ENCODE results near the gene BTBD6.

BTBD6 gene

DNA sequence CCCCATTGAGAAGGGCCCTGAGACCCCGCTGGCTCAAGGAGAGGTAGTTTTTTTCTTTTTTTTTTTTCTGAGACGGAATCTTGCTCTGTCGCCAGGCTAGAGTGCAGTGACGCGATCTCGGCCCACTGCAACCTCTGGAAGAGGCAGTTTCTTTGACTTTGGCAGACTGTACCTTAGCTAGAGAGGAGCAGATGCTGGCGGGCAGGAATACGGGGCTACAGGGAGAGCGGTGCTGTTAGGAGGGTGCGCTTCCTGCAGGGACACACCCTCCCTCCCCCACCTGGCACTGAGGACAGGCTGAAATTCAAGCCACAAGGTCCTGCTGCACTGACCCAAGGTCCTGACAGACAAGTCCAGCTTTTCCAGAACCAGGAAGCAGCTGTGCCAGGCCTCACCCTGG, 35.0 kb upstream of the BTBD6 start:
- TF ChIP-seq, protein P1, sequence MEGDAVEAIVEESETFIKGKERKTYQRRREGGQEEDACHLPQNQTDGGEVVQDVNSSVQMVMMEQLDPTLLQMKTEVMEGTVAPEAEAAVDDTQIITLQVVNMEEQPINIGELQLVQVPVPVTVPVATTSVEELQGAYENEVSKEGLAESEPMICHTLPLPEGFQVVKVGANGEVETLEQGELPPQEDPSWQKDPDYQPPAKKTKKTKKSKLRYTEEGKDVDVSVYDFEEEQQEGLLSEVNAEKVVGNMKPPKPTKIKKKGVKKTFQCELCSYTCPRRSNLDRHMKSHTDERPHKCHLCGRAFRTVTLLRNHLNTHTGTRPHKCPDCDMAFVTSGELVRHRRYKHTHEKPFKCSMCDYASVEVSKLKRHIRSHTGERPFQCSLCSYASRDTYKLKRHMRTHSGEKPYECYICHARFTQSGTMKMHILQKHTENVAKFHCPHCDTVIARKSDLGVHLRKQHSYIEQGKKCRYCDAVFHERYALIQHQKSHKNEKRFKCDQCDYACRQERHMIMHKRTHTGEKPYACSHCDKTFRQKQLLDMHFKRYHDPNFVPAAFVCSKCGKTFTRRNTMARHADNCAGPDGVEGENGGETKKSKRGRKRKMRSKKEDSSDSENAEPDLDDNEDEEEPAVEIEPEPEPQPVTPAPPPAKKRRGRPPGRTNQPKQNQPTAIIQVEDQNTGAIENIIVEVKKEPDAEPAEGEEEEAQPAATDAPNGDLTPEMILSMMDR (conservative IDR thresholded peaks at IDR 0.05; ENCODE audit: low read depth) = no peak
- CTCF ChIA-PET = interaction anchor here (1.4 kb wide), 1 partner anchor 11 kb away, joined by 5 read pairs; no protein-coding TSS in a partner anchor
- DNase-seq (ENCODE audit: low spot score) = no peak
- POLR2A ChIA-PET (ENCODE audit: low non-redundant PET) = no interaction called here
- H3K27ac ChIP-seq = no peak overlapping the region

DNA sequence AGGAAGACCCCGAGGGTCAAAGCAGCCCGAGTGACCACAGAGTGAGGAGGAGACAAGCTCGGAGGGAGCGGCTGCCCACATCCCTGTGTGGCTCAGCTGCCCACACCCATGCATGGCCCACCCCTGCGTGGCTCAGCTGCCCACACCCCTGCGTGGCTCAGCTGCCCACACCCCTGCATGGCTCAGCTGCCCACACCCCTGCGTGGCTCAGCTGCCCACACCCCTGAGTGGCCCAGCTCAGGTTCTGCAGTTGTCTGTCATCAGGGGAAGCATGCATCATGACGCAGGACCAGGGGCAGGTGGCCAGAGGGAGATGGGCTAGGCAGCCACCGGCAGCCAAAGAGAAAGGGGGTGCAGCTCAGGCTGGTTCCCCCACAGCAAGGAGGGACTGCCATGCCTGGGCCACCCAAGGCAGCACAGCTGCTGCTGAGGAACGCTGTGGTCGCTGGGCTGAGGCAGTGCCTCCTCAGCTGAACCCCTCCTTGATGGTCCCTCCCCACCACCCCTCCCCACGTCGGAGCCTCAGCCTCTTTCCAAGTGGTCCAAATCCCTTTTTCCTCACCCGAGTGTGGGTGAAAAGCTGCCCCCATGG, 33.9 kb upstream of the BTBD6 start:
- POLR2A ChIA-PET (ENCODE audit: low non-redundant PET) = no interaction called here
- no peak overlapping the region for H3K27ac ChIP-seq
- TF ChIP-seq, protein P1 (conservative IDR thresholded peaks at IDR 0.05; ENCODE audit: low read depth) = no peak
- DNase-seq (ENCODE audit: low spot score) = no peak
- CTCF ChIA-PET = interaction anchor here (0.6 to 1.4 kb wide), 2 partner anchors 12 to 129 kb away, joined by 3 to 5 read pairs; no protein-coding TSS in a partner anchor

DNA sequence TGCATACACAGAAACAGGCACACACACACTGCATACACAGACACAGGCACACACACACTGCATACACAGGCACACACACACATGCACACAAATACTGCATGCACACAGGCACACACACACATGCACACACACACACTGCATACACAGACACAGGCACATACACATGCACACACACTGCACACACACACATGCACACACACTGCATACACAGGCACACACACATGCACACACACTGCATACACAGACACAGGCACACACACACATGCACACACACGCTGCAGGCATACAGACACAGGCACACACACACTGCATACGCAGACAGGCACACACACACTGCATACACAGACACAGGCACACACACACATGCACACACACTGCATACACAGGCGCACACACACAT, 32.7 kb upstream of the BTBD6 start:
- DNase-seq (ENCODE audit: low spot score) = no peak
- CTCF ChIA-PET = no interaction called here
- H3K27ac ChIP-seq = no peak overlapping the region
- POLR2A ChIA-PET (ENCODE audit: low non-redundant PET) = no interaction called here
- TF ChIP-seq, protein P1 (conservative IDR thresholded peaks at IDR 0.05; ENCODE audit: low read depth) = no peak

DNA sequence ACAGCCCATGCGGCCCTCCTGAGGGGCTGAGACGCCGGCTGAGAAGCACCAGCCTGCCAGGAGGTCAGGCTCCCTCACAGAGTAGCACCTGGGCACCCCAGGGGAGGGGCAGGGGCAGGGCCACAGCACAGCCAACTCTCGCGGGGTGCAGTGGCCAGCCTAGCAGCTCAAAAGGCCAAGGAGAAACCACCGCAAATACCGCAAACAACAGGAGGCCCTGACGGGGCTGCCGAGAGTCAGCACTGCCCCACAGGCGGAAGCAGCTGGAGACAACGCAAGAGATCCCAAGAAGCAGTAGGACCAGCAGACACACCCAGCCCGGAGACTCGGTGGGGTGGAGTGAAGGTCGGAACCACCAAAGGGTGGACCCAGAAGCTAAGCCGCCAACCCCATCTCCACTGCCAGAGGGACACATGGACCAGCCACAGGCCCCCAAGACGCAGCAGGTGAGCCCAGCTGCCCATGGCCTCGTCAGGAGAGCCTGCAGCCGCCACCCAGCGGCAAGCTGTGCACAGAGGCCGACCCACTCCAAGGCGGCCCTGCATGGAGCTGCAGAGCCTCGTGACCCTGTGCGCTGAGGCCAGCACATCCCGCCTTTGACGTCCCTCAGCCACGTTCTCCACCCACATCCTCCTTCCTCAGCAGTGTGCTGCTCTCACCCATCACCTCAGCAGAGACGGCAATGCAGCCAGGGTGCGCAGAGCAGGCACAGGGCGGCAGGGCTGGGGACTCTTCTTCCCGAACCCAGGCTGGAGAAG, 31.7 kb upstream of the BTBD6 start:
- TF ChIP-seq, protein P1 (conservative IDR thresholded peaks at IDR 0.05; ENCODE audit: low read depth) = no peak
- DNase-seq (ENCODE audit: low spot score) = no peak
- CTCF ChIA-PET = interaction anchor here (0.6 kb wide), 1 partner anchor 146 kb away, joined by 5 read pairs; no protein-coding TSS in a partner anchor
- no peak overlapping the region; the same call in 1 of the 2 replicates for H3K27ac ChIP-seq
- POLR2A ChIA-PET (ENCODE audit: low non-redundant PET) = no interaction called here

DNA sequence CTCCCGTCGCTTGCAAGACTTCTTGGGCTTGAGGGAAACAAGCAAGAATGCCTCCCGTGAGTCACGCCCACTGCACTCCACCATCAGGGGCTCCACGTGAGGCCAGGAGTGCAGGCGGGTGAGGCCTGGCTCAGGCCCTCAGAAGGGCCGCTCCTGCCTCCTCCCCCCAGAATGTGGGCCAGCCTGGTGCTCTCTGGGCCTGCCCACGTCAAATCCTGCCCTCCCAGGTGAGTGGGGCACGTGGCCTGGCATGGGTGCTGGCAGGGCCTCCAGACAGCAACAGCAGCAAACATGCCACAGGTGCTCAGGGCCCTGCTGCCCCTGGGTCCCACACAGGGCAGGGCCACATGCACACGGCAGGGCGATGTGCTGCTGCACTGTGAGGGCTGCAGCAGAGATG, 30.6 kb upstream of the BTBD6 start:
- TF ChIP-seq, protein P1 (conservative IDR thresholded peaks at IDR 0.05; ENCODE audit: low read depth) = no peak
- H3K27ac ChIP-seq = no peak overlapping the region
- no peak for DNase-seq (ENCODE audit: low spot score)
- POLR2A ChIA-PET (ENCODE audit: low non-redundant PET) = no interaction called here
- CTCF ChIA-PET = no interaction called here

DNA sequence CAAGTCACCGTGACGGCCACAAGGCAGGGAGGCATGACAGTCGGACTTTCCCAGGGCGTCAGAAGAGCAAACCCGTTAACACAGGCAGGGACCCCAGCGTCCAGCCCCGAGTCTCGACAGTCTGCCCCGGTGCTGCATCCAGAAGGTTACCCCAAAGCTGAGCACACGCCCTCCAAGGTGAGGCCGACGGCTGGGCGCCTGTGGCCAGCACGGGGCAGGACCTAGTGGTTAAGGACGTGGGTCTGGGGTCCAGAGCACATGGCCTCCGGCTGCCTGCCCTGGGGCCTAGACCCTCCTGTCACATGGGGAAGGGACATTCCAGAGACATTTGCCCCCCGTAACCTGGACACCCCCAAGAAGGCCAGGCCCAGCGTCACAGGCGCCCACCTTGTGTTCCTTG, 29.7 kb upstream of the BTBD6 start:
- ChIA-PET POLR2A (ENCODE audit: low non-redundant PET) (no interaction called here), CTCF (no interaction called here)
- TF ChIP-seq, protein P1 (conservative IDR thresholded peaks at IDR 0.05; ENCODE audit: low read depth) = no peak
- DNase-seq (ENCODE audit: low spot score) = no peak
- H3K27ac ChIP-seq = no peak overlapping the region
